Fibroblast of the aortic adventitia (primary cell): ENCODE measurements around the gene NUFIP1. TPM values are rescaled to one million over a fixed set of nuclear protein-coding genes. Genes with fewer than 3 reads are reported as not detected.
A peak's percentile ranks its signal among the peaks of the same experiment; 100 is the strongest.

ENCODE experiments used
- DNase-seq: peaks from one replicate; pipeline ENCODE4 v3.0.0-alpha.2; 2010; ENCODE audit warnings: low read depth
- H3K4me3 ChIP-seq: 2 replicates; pipeline ENCODE4 v1.5.1; 2011; ENCODE audit warnings: low read depth, mild to moderate bottlenecking, control low read depth, low read length, moderate library complexity
- total RNA-seq: library from RNA; depleted of rRNA; stranded (reverse); fragments of >200 nt; gene quantifications from 2 replicates; pipeline ENCODE4 v1.2.3, GENCODE V29; 2012; ENCODE audit warnings: low replicate concordance
- TF ChIP-seq, protein P1 (sequence below): IDR thresholded peaks from 2 replicates; pipeline ENCODE4 v1.5.1; 2011; ENCODE audit warnings: mild to moderate bottlenecking, low read length, control low read depth, inconsistent platforms; ENCODE audit not compliant: insufficient read depth

NUFIP1 gene
- total RNA-seq, 1 donor = 4.5 TPM

DNA sequence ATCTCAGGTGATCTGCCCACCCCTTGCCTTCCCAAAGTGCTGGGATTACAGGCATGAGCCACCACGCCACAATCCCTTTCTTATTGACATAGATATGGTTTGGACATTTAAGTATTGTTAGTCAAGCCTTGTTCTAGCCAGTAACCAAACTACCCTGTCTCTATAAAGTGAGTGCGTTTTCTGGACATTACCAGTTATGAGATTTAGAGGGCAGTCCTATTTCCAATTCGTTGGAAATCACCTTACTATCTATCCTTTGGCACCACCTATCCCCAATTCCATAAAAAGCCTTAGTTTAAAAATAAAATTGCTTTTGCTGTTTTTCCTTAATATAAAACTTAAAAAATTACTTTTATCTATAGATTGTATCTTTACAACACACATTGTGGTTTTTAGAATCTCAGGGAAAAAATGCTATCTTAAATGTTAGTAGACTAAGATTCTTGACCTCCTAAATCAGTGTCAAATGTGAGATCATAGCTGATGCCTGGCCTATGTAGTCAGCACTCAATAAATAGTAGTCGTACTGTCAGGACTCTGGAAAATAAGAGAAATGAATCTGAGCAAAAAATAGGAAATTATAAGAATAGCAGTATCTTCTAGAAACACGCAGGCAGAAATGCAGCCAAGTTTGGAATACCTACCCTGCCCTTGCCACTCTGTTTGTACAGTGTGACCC lies 57.0 kb downstream of the NUFIP1 start:
- peak; percentile 71 for DNase-seq
- H3K4me3 ChIP-seq = no peak overlapping the region

DNA sequence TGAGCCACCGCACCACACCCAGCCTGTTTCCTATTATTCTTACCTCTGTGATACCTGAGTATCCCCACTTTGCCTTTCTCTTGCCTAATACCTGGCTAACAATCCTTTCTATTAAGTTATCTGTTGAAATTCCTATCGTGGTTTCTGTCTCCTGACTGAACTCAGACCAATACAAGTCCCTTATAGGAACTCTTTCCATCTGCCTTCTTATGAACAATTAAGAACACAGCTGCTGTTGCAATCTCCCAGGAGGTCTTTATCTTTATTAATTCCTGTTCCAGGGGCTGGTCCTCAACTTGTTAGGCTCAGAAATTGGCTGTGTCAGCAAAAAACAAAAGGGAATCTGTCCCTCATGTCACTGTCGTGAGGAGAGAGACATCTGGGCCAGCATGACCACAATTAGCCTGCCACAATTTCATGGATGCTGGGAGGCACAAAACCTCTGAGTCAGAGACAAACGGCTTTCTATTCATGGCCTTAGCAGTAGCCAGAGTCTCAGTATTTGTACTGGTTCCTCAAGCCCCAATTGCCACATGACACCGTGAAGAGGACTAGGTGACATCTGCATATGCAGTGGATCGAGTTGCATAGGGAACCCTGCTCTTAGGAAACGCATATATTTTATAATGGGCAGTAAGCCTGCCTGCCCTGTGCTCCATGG lies 58.2 kb downstream of the NUFIP1 start:
- peak; percentile 28 for DNase-seq
- TF ChIP-seq, protein P1, sequence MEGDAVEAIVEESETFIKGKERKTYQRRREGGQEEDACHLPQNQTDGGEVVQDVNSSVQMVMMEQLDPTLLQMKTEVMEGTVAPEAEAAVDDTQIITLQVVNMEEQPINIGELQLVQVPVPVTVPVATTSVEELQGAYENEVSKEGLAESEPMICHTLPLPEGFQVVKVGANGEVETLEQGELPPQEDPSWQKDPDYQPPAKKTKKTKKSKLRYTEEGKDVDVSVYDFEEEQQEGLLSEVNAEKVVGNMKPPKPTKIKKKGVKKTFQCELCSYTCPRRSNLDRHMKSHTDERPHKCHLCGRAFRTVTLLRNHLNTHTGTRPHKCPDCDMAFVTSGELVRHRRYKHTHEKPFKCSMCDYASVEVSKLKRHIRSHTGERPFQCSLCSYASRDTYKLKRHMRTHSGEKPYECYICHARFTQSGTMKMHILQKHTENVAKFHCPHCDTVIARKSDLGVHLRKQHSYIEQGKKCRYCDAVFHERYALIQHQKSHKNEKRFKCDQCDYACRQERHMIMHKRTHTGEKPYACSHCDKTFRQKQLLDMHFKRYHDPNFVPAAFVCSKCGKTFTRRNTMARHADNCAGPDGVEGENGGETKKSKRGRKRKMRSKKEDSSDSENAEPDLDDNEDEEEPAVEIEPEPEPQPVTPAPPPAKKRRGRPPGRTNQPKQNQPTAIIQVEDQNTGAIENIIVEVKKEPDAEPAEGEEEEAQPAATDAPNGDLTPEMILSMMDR = no peak
- no peak overlapping the region for H3K4me3 ChIP-seq

More for the DNA sequence above, 57.0 kb downstream of the NUFIP1 start:
- TF ChIP-seq, protein P1 = no peak

DNA sequence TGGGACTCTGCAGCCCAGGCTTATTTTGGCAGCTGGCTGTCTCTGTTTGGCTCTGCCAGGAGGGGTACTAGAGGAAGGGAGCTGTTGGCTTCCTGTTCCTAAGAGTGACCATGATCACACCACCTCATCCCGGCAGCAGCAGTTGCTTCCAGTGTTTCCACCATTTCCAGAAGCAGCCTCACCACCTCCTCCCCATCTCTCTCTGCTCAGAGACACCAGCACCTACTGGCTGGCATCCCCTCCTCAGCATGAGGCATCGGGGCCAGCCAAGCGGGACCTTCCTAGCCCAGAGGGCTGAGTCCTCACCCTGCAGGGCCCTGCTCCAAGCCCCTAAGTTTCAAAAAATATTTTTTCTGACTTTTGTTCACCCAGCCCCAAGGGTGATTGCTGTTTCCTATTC lies 59.0 kb downstream of the NUFIP1 start:
- no peak overlapping the region for H3K4me3 ChIP-seq
- TF ChIP-seq, protein P1 = no peak
- DNase-seq = no peak

DNA sequence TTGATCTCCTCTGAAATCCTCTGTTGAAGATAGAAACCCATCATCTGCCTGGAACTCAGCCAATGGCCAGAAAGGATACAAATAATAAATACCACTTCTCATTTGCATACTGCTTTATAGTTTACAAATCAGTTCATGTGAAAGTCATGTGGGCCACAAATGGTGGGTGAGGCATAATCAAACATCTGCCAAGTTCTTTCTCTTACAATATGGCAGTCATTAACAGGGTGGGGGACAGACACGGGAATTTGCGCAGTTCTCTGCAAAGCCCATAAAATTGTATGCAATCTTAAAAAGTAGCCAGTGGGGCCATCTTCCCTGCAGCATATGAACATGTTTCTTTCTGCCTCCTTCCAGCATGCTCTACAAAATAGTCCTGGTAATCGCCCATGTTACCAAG lies 59.6 kb downstream of the NUFIP1 start:
- TF ChIP-seq, protein P1 = no peak
- no peak for DNase-seq
- no peak overlapping the region for H3K4me3 ChIP-seq

DNA sequence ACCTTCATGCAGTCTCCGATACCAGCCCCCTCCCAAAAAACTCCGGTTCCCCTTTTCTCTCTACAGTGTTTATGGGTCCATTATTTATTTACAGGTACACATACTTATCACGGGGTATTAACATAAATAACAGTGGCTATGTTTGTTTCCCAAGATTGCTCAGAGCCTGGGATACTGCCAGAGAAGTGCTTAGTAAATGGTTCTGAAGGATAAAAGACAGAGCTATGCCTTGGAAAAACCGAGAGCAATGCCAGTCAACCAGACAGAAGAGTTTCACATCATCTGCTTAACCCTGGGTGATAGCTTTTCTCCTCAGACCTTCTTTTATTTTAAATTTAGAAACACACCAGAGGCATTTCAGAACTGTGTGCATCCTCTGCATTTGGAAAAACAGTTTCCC lies 61.3 kb downstream of the NUFIP1 start:
- DNase-seq = peak; percentile 9
- TF ChIP-seq, protein P1 = no peak
- H3K4me3 ChIP-seq = no peak overlapping the region

DNA sequence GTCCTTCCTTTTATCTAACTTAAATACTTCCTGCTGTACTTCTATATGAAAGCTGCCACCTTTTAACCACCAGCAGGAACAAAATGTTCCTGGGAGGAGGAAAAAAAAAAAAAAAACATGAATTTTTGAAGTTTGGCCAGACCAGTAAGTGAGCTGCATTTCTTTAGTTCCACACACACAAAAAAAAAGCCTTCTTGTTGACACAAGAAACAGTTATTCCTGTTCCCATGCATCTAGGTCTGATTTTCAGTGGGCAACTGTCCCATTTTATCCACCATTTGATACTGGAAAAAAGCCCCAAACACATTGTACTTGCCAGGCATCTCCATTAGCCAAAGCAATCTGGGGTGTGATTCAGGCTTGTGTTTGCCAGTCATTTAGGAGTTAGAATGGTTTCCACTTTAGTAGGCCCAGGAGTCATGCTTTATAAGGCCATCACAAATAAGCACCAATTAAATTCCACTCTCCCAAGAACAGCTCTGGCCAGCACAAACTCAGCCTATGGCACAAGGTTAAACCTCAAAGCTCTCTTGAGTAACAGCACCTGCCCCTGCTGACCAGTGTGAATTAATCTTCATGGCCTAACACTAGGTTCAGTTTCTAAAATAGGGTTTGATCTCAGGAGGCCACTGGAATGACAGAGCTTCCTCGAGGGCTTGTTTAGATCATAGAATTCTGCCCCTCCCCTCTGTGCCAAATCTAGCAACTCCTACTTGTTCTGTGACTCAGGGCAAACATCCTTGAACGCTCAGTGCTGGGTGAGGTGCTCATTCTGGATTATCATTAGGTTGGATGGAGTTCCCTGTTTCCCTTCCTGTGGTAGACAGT lies 67.1 kb downstream of the NUFIP1 start:
- peak; percentile 97 for DNase-seq
- no peak overlapping the region for H3K4me3 ChIP-seq
- TF ChIP-seq, protein P1 = no peak
